ENCODE measurements around the gene MOB2. TPM values are rescaled to one million over a fixed set of nuclear protein-coding genes. Genes with fewer than 3 reads are reported as not detected.

The MOB2 gene
- total RNA-seq, 1 experiment from 2014 or later, result 21.0 TPM

GRCh38 chr11:1457326-1457680 is 29.3 kb downstream of the MOB2 start:
- no peak for DNase-seq (ENCODE audit: low read depth)

GRCh38 chr11:1456596-1457325 is 29.8 kb downstream of the MOB2 start:
- no peak for DNase-seq (ENCODE audit: low read depth)

- no peak for DNase-seq (ENCODE audit: low read depth)
Measured at GRCh38 chr11:1456176-1456575, 30.4 kb downstream of the MOB2 start.

- no peak for DNase-seq (ENCODE audit: low read depth)
Measured at GRCh38 chr11:1455763-1456060, 30.9 kb downstream of the MOB2 start.

- no peak for DNase-seq (ENCODE audit: low read depth)
Measured at GRCh38 chr11:1455032-1455762, 31.4 kb downstream of the MOB2 start.

GRCh38 chr11:1454576-1454975 is 32.0 kb downstream of the MOB2 start:
- no peak for DNase-seq (ENCODE audit: low read depth)

GRCh38 chr11:1453611-1454034 is 33.0 kb downstream of the MOB2 start:
- DNase-seq (ENCODE audit: low read depth), result peak; percentile 57

GRCh38 chr11:1452744-1453143 is 33.8 kb downstream of the MOB2 start:
- DNase-seq (ENCODE audit: low read depth), result no peak

- DNase-seq (ENCODE audit: low read depth), result peak; percentile 22
Measured at GRCh38 chr11:1451781-1452470, 34.7 kb downstream of the MOB2 start.

- DNase-seq (ENCODE audit: low read depth), result peak; percentile 21
Measured at GRCh38 chr11:1450949-1451710, 35.4 kb downstream of the MOB2 start.

- DNase-seq (ENCODE audit: low read depth), result no peak
Measured at GRCh38 chr11:1450344-1450875, 36.2 kb downstream of the MOB2 start.

- DNase-seq (ENCODE audit: low read depth), result no peak
Measured at GRCh38 chr11:1449490-1450243, 36.9 kb downstream of the MOB2 start.

GRCh38 chr11:1448882-1449281 is 37.7 kb downstream of the MOB2 start:
- no peak for DNase-seq (ENCODE audit: low read depth)

GRCh38 chr11:1447845-1448825 is 38.4 kb downstream of the MOB2 start:
- peak; percentile 27 for DNase-seq (ENCODE audit: low read depth)

- no peak for DNase-seq (ENCODE audit: low read depth)
Measured at GRCh38 chr11:1446623-1447022, 40.0 kb downstream of the MOB2 start.

GRCh38 chr11:1445741-1446445 is 40.7 kb downstream of the MOB2 start:
- no peak for DNase-seq (ENCODE audit: low read depth)

- DNase-seq (ENCODE audit: low read depth), result no peak
Measured at GRCh38 chr11:1444823-1445422, 41.7 kb downstream of the MOB2 start.

- no peak for DNase-seq (ENCODE audit: low read depth)
Measured at GRCh38 chr11:1444321-1444720, 42.3 kb downstream of the MOB2 start.

GRCh38 chr11:1443737-1444136 is 42.8 kb downstream of the MOB2 start:
- no peak for DNase-seq (ENCODE audit: low read depth)
